CD4-positive, CD25-positive, alpha-beta regulatory T cell (primary cell): Measurements from ENCODE around the gene BGN. TPM values are rescaled to one million over a fixed set of nuclear protein-coding genes. Genes with fewer than 3 reads are reported as not detected.

Experiments used
- ATAC-seq, 2 donors: fragments of 150-1000 bp; cut with Tn5 transposase; one replicate each; pipeline ENCODE4 v1.10.0; 2021; ENCODE audit warnings: low read depth in 2 of 2, moderate number of reproducible peaks in 2 of 2, moderate library complexity in 1 of 2
- DNase-seq, 3 donors: peaks; one replicate each; pipeline versions ENCODE4 v3.0.0 to v3.0.0-alpha.2; 2012 to 2022; ENCODE audit warnings: mixed read lengths in 1 of 3
- H3K27ac ChIP-seq: one replicate; pipeline ENCODE4 v1.7.0; 2013; ENCODE audit warnings: mild to moderate bottlenecking, low read length; ENCODE audit not compliant: insufficient read depth, poor library complexity, severe bottlenecking
- H3K27me3 ChIP-seq: one replicate; pipeline ENCODE4 v1.7.0; 2013; ENCODE audit warnings: low read length; ENCODE audit not compliant: control insufficient read depth, insufficient read depth
- H3K36me3 ChIP-seq: one replicate; pipeline ENCODE4 v1.7.0; 2013; ENCODE audit warnings: mild to moderate bottlenecking, low read length, moderate library complexity; ENCODE audit not compliant: control insufficient read depth, insufficient read depth
- H3K4me1 ChIP-seq: 2 replicates; pipeline ENCODE4 v1.7.0; 2013; ENCODE audit warnings: mild to moderate bottlenecking, low read length; ENCODE audit not compliant: insufficient read depth, control insufficient read depth, poor library complexity, severe bottlenecking
- H3K4me3 ChIP-seq: one replicate; pipeline ENCODE4 v1.7.0; 2013; ENCODE audit warnings: low read depth, mild to moderate bottlenecking, low read length, moderate library complexity
- H3K9me3 ChIP-seq, 2 experiments: 1 replicate in 1 of 2; 2 replicates in 1 of 2; pipeline ENCODE4 v1.7.0; 2013; ENCODE audit warnings: low read length in 2 of 2, mild to moderate bottlenecking in 1 of 2, moderate library complexity in 1 of 2; ENCODE audit not compliant: control insufficient read depth in 2 of 2
- H3K27ac Mint-ChIP-seq, 3 donors: one replicate each; pipeline ENCODE4 v1.8.0; 2020 to 2022; ENCODE audit warnings: mild to moderate bottlenecking in 3 of 3, mixed read lengths in 3 of 3, moderate library complexity in 2 of 3
- H3K27me3 Mint-ChIP-seq: one replicate; pipeline ENCODE4 v1.8.0; 2022; ENCODE audit warnings: mild to moderate bottlenecking, mixed read lengths
- H3K36me3 Mint-ChIP-seq: one replicate; pipeline ENCODE4 v1.8.0; 2020; ENCODE audit warnings: mixed read lengths
- H3K4me1 Mint-ChIP-seq, 4 donors: one replicate each; pipeline ENCODE4 v1.8.0; 2020 to 2022; ENCODE audit warnings: mixed read lengths in 4 of 4, mild to moderate bottlenecking in 1 of 4
- H3K4me3 Mint-ChIP-seq, 4 donors: one replicate each; pipeline ENCODE4 v1.8.0; 2020 to 2022; ENCODE audit warnings: mild to moderate bottlenecking in 4 of 4, mixed read lengths in 4 of 4, moderate library complexity in 3 of 4
- H3K9me3 Mint-ChIP-seq, 7 donors: one replicate each; pipeline ENCODE4 v1.8.0; 2020 to 2022; ENCODE audit warnings: mixed read lengths in 7 of 7, mild to moderate bottlenecking in 3 of 7, moderate library complexity in 2 of 7
- polyA plus RNA-seq, 4 donors: library from polyadenylated mRNA; unstranded; fragments of 300-500 nt; fragmentation: Illumina TruSeq; gene quantifications; one replicate each; pipeline ENCODE4 v1.2.3, GENCODE V29; 2021
- total RNA-seq: library from RNA; stranded (reverse); gene quantifications from one replicate; pipeline ENCODE4 v1.2.3, GENCODE V29; 2022

BGN gene
- total and polyA plus RNA-seq, 5 donors from 2014 or later = not detected

- no peak overlapping the region for H3K4me3 ChIP-seq
- ATAC-seq = no peak
- H3K9me3 ChIP-seq = no peaks in the 10 kb centered on the region
- H3K4me1 Mint-ChIP-seq = no peaks in the 10 kb centered on the region
- H3K27me3 Mint-ChIP-seq = no peaks in the 10 kb centered on the region
- no peaks in the 10 kb centered on the region for H3K36me3 ChIP-seq
- H3K27me3 ChIP-seq = no peaks in the 10 kb centered on the region
- H3K27ac Mint-ChIP-seq = no peak overlapping the region
- H3K4me1 ChIP-seq = no peaks in the 10 kb centered on the region
- peaks cover 0 to 1% (median 0%) of the 10 kb centered on the region in 7 donors for H3K9me3 Mint-ChIP-seq
- no peak overlapping the region for H3K27ac ChIP-seq
- no peak overlapping the region for H3K4me3 Mint-ChIP-seq
- no peak for DNase-seq
- no peaks in the 10 kb centered on the region for H3K36me3 Mint-ChIP-seq
Measured at GRCh38 chrX:153449368-153450113, 45.2 kb upstream of the BGN start.

- H3K27me3 Mint-ChIP-seq = no peaks in the 10 kb centered on the region
- no peak overlapping the region for H3K27ac Mint-ChIP-seq
Measured at GRCh38 chrX:153450114-153450948, 44.4 kb upstream of the BGN start.

GRCh38 chrX:153450949-153451277 is 43.9 kb upstream of the BGN start:
- Mint-ChIP-seq H3K27me3 (no peaks in the 10 kb centered on the region), H3K36me3 (no peaks in the 10 kb centered on the region), H3K4me3 (no peak overlapping the region), H3K4me1 (no peaks in the 10 kb centered on the region), H3K9me3 (peaks cover 0 to 1% (median 0%) of the 10 kb centered on the region in 7 donors), H3K27ac (no peak overlapping the region)
- H3K4me3 ChIP-seq = no peak overlapping the region
- H3K4me1 ChIP-seq = no peaks in the 10 kb centered on the region
- ATAC-seq (no peak), DNase-seq (no peak)
- H3K9me3 ChIP-seq = no peaks in the 10 kb centered on the region
- H3K36me3 ChIP-seq = no peaks in the 10 kb centered on the region
- no peak overlapping the region for H3K27ac ChIP-seq
- H3K27me3 ChIP-seq = no peaks in the 10 kb centered on the region

More at GRCh38 chrX:153450114-153450948, 44.4 kb upstream of the BGN start:
- no peaks in the 10 kb centered on the region for H3K36me3 Mint-ChIP-seq
- H3K4me3 Mint-ChIP-seq = no peak overlapping the region
- no peak for ATAC-seq
- Histone ChIP-seq H3K4me1 (no peaks in the 10 kb centered on the region), H3K27me3 (no peaks in the 10 kb centered on the region), H3K36me3 (no peaks in the 10 kb centered on the region), H3K27ac (no peak overlapping the region), H3K9me3 (no peaks in the 10 kb centered on the region), H3K4me3 (no peak overlapping the region)
- peaks cover 0 to 1% (median 0%) of the 10 kb centered on the region in 7 donors for H3K9me3 Mint-ChIP-seq
- no peaks in the 10 kb centered on the region for H3K4me1 Mint-ChIP-seq
- no peak for DNase-seq

GRCh38 chrX:153454901-153455550 is 39.8 kb upstream of the BGN start:
- Mint-ChIP-seq H3K36me3 (peaks cover 12% of the 10 kb centered on the region), H3K4me3 (no peak overlapping the region), H3K9me3 (peaks cover 0 to 1% (median 0%) of the 10 kb centered on the region in 7 donors), H3K27ac (no peak overlapping the region), H3K4me1 (no peaks in the 10 kb centered on the region), H3K27me3 (no peaks in the 10 kb centered on the region)
- H3K9me3 ChIP-seq = no peaks in the 10 kb centered on the region
- H3K27me3 ChIP-seq = no peaks in the 10 kb centered on the region
- ATAC-seq (no peak), DNase-seq (no peak)
- H3K36me3 ChIP-seq = peaks cover 8% of the 10 kb centered on the region
- no peaks in the 10 kb centered on the region for H3K4me1 ChIP-seq
- no peak overlapping the region for H3K27ac ChIP-seq
- no peak overlapping the region for H3K4me3 ChIP-seq

GRCh38 chrX:153455571-153455970 is 39.2 kb upstream of the BGN start:
- Histone ChIP-seq H3K4me1 (no peaks in the 10 kb centered on the region), H3K36me3 (peaks cover 10% of the 10 kb centered on the region), H3K9me3 (no peaks in the 10 kb centered on the region), H3K4me3 (no peak overlapping the region), H3K27me3 (no peaks in the 10 kb centered on the region), H3K27ac (no peak overlapping the region)
- no peaks in the 10 kb centered on the region for H3K4me1 Mint-ChIP-seq
- no peaks in the 10 kb centered on the region for H3K9me3 Mint-ChIP-seq
- no peaks in the 10 kb centered on the region for H3K27me3 Mint-ChIP-seq
- H3K4me3 Mint-ChIP-seq = no peak overlapping the region
- no peak overlapping the region for H3K27ac Mint-ChIP-seq
- ATAC-seq (no peak), DNase-seq (no peak)
- H3K36me3 Mint-ChIP-seq = peaks cover 12% of the 10 kb centered on the region

GRCh38 chrX:153456161-153456560 is 38.6 kb upstream of the BGN start:
- H3K9me3 Mint-ChIP-seq = no peaks in the 10 kb centered on the region
- Histone ChIP-seq H3K9me3 (no peaks in the 10 kb centered on the region), H3K27ac (no peak overlapping the region), H3K36me3 (peaks cover 10% of the 10 kb centered on the region), H3K4me3 (no peak overlapping the region), H3K27me3 (no peaks in the 10 kb centered on the region), H3K4me1 (no peaks in the 10 kb centered on the region)
- peaks cover 17% of the 10 kb centered on the region for H3K36me3 Mint-ChIP-seq
- H3K27ac Mint-ChIP-seq = no peak overlapping the region
- no peaks in the 10 kb centered on the region for H3K4me1 Mint-ChIP-seq
- ATAC-seq = no peak
- DNase-seq = no peak
- H3K27me3 Mint-ChIP-seq = no peaks in the 10 kb centered on the region
- no peak overlapping the region for H3K4me3 Mint-ChIP-seq

- Histone ChIP-seq H3K27me3 (no peaks in the 10 kb centered on the region), H3K27ac (no peak overlapping the region), H3K36me3 (peaks cover 13% of the 10 kb centered on the region), H3K4me1 (no peaks in the 10 kb centered on the region), H3K4me3 (no peak overlapping the region), H3K9me3 (no peaks in the 10 kb centered on the region)
- Mint-ChIP-seq H3K27me3 (no peaks in the 10 kb centered on the region), H3K9me3 (no peaks in the 10 kb centered on the region), H3K4me1 (no peaks in the 10 kb centered on the region), H3K36me3 (peaks cover 17% of the 10 kb centered on the region), H3K4me3 (no peak overlapping the region), H3K27ac (no peak overlapping the region)
- DNase-seq = no peak
- ATAC-seq = no peak
Measured at GRCh38 chrX:153456704-153457103, 38.1 kb upstream of the BGN start.
